Stimulated activated CD4-positive, alpha-beta T cell treated with anti-CD3 and anti-CD28 coated beads, Interleukin-15, amount 100 ng/mL, for 48 hours (primary cell): Measurements from ENCODE around the gene PTGIS.
"Not testable (repeated sequence)": the region's sequence is repeated elsewhere in the genome, so short reads cannot be mapped to it uniquely, and the experiment has no call there.

Source experiments
- DNase-seq, 2 donors: peaks; one replicate each; pipeline ENCODE4 v3.0.0-alpha.2; 2020; ENCODE audit warnings: low read depth in 2 of 2

Gene PTGIS

DNA sequence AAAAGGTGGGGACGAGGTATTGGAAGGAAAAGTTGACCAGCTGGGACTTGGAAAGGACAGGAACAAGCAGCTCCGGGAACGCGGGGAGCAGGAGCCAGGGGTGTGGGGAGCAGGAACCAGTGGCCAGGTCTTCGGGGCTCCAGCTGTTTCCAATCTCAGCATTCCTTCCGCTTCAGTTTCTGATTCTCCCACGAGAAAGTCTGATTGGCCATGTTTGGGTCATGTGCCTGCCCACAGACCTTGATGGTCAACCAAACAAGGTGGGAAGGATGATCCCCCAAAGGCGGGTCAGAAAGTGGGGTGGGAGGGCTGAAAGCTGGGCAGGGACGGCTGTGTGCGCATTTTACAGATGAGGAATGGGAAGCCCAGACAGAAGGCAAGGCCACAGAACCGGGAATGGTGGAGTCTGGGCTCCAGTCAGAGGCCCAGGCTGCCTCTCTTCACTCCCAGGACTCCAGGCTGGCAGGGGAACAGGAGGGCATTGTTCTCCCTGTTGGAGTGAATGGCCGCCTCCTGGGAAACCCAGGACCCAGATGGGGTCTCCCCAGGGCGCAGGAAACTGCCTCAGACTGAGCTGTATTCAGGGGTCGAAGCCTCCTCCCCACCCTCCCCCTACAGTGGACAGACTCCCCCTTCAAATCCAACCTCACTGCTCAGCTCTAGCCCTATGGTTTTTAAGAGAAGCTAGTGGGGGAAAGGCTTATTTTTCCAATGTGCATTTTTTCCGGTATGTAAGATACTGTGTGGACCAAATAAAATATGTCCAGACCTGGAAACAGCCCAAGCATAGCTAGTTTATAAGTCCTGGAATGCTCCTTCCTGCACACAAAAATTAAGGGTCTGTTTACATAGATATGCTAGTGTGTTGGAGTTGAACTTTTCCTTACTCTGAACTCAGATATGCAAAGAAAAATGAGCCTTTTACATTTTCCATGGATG is 12.2 kb upstream of the PTGIS start:
- no peak for DNase-seq

DNA sequence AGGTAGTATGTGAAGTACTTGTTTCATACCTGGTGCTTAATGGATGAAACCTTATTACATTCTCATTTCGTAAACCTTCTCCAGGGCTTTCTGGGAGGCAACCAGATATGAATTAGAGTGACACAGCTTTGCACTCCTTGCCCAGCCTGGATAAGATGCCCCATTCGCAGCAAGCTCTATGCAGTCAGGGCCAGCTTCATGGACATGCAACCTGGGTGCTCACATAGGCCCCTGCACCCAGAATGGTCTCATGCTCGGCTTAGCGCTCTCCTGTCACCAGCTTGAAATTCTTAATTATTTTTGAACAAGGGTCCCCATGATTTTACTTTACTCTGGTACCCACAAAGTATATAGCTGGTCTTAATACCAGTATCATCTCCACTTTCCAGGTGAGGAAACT is 11.3 kb upstream of the PTGIS start:
- DNase-seq: no peak

DNA sequence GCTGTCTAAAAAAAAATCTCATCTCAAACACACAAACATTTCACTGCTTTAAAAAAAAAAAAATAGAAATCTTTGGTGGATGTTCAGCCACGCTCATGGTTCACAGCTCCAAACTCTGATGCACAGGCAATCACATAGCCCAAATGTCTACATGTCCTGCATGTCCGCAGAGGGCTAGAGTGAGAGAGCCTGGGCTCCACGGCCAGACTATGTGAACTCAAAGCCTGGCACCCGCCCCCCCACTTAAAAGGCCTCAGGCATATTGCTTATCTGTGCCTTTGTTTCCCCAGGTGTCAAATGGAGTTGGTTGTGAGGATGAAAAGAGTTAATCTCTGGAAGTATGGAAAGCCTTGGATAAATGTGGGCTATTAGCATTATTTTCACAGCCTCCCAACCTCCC is 10.5 kb upstream of the PTGIS start:
- DNase-seq: no peak

DNA sequence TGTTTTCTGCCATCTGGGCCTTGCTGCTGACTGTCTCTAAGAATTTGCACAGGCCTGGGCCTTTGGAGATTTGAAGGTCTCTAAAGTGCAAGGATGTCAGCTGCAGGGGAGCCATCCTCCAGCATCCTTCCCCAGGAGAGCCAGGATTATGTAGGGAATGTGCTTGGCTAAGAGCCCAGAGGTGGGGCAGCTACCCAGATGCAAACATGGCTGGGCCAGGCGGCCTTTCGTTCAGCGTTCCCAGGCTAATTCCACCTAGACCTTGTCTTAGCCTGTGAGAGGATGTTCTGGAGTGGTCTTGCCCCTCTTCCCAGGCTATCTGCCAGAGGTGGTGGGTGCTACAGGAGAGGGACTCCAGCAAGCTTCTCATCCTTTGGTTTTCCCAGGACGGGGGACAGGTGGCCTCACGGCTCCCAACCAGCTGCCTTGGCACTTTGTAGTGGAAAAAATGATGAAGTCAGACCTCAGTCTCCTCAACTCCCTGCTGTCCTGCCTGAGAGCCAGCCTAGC is 7.7 kb upstream of the PTGIS start:
- no peak for DNase-seq

DNA sequence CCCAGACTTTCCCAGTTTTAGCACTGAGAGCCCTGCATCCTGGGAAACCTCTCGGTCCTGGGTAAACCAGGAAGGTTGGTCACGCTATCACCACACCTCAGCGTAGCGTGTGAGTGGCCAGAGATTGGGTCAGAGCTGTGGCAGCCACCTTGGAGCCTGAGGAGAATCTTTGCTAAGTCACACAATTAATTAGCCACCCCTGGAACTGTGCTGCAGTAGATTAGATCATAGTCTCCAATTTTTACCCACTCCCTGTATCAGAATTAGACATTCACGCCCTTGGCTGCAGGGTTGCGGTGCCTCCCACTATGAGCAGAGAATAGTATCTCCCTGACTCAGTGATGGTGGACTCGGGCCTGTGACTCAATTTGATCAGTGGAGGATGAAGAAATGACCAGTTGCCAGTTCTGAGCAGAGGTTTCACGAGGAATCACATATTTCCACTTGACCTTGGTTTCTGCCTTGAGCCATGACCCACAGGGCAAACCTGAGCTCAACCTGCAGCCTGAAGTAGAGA is 6.0 kb upstream of the PTGIS start:
- no peak for DNase-seq

DNA sequence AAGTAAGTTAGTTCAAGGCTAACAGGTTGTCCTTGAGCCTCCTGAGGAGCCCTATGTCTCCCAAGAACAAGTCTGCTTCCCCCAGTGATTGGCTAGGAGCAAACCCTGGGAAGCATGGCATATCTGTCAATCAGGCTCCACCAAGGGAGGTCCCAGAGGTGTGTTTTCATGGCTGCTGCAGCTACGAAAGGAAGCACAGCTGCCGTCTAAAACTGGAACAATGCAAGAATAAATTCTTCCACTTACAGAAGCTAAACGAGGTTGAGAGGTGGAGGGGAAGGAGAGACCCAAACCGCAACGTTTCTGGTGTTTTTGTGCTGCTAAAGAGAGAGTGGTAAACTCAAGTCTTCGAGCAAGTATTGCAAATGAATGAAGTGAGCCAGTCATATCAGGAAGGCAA is 4.9 kb upstream of the PTGIS start:
- no peak for DNase-seq

DNA sequence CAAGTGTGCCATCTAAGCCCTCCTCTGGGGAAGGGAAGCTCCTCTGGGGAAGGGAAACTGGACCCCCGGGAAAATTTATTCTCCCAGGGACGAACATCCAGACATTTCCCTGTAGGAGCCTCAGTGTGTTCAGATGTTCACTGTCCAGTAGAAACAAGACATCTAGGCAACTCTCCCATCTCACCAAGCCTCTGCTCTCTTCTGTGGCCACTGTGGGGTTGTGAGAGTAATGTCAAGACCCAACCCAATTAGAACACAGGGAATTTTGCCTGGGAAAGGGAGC is 3.6 kb upstream of the PTGIS start:
- no peak for DNase-seq

DNA sequence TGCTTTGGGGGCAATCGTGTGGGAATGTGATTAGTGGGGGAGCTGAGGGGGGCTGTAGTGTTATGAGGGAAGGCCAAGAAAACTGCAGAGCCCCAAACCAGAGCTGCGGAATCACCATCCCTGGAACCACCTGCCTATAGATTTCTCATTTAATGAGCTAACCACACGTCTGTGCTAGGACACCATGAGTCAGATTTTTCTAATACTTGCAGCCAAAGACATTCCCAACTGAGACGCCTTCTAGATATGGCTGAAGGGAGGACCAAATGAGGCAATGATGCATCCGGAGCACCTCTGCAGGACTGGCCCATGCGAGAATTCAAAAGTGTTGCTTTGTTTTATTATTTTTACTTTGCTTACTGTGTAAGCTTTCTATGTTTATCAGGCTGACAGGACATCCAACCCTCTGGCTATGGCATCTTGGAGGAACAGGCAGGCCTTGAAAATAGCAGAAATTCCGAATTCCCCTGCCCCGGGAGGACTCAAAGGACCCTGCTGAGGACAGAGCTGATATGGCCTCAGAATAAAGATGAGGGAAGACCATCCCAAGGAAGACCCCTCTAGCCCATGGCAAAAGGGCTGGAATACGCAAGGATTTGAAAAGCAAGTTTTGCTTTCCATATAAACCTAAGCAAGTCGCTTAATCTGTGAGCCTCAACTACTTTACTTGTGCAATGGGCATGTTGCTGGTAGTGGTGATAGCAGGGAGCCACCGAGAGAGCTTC is 3.1 kb upstream of the PTGIS start:
- DNase-seq: no peak

DNA sequence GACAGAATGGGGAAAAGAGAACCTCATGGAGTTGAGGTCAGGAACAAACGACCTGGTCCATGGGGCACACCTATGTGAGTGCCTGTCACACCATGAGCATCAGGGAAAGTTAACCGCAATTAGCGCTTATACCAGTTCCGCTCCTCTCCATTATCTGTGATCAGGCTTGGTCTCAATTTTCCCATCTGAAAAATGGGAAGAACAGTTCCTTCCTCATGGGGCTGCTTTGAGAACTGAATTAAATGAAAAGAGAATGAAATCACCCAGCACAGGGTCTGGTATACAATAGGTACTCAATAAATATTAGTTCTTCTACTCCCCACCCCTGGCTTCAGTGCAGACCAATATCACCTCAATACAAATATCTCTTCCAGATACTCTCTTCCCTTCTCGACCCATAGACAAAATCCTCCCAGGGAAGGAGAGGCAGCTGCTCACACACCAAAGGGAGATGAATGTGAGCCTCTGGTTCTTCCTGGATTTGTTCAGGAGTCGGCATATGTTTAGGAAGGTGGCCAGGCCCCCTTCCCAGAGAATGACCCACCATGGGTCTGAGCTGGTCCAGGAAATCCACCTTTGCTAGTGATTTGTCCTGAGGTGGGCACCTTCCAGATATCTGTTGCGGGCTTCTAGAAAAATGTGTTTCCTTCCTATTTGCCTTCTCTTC is 2.4 kb upstream of the PTGIS start:
- DNase-seq: no peak

DNA sequence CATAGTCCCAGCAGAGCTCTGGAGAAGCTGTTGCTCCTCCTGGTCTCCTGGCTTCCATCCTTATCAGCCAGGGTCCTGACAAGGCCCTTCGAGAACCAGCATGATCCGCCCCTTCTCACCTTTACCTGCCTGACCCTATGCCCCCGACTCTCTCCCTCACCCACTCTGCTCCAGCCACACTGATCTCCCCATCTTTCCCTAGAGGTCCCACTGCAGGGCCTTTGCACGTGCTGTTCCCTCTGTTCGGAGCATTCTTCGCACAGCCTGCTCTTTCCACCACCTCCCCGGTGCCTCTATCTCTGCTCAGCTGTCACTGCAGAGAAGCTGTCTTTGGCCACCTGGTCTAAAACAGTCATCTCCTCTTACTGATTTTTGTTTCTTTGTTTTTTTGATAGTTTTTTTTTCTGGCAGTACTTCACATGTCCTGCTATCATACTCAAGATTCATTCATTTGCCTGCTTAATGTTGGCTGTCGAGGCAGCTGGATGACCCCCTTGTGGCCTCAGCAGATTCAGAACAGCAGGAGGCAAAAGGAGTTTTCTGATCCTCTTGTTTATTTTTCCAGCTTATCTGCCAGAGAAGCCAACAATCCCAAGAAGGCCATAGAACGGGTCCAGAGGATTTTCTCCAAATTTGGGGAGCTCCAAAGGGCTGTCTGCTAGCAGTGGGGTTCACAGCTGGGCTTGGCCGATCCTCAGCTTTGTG is 1.6 kb upstream of the PTGIS start:
- DNase-seq: no peak

DNA sequence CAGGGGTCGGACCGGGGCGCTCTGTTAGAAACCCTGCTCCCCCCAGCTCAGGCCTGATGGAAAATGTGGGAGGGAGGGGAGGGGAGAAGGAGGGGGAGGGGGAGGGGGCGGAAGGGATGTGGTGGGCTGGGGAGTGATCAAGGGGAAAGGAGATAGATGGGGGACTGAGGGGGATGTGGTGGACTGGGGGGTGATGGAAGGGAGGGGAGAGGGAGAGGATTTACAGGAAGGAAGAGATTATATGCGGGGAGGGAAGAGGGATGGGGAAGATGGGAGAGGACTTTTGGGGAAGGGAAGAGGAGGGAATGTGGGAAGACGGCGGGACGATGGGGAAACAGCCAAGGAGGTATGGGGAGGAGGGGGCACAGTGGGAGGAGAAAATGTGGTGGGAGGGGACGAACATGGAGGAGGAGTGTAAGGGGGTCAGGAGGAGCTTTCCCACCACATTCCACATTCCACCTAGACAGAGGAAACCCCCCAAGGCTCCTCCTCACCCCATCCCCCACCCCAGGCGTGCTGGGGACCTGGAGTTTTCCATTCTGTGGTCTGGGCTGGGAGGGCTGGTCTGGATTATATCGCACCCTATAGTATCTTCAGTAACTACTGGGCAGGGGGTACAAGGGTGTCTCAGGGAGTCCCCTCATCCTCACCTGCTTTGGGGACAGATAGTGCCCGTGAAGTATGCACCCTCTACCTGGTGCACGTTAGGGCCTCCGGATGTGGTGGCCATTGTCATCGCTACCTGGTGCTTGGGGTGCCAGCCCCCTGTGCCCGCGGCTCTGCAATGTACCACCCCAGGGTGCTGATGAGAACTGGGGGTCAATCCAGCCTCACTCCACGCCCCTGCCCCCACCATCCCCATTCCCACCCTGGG is 578 bp upstream of the PTGIS start:
- no peak for DNase-seq

DNA sequence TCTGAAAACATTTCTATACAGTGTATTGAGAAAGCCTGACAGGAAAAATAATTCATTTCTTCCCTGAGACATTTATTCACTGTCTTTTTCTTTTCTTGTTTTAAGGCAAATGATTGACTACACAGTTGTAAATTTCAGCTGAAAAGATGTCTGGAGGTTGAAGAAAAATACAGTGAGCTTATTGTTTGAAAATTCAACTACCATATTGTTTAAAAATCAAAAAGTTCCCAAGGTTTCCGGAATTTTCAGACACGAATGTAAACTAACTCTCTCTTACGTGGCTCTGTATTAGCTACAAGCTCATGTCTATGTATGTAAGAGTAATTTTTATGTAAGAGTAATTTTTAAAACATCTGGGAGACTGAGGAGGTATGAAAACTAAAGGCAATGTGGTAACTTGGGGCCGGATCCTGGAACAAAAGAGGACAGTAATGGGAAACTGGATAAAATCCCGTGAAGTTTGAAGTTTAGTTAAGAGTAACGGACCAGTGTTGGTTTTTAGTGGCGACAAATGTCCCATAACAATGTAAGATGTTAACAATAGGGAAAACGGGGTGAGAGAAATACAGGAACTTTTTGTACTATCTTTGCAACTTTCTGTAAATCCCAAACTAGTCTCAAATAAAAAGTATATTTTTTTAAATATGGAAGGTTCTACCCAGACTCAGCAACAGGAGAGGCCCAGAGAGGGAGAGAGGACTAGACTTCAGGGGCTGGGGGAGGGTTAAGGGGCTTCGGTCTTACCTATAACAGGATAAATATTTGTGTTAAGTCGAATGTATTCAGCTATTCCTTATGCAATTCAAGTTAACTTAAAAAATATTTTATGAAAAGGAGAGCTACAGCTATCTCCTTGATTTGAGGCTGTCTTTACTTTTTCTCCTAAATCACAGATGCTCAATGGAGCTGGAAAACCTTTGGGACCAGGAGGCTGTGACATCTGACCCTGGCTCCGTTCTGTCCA is 1.3 kb downstream of the PTGIS start:
- no peak for DNase-seq

DNA sequence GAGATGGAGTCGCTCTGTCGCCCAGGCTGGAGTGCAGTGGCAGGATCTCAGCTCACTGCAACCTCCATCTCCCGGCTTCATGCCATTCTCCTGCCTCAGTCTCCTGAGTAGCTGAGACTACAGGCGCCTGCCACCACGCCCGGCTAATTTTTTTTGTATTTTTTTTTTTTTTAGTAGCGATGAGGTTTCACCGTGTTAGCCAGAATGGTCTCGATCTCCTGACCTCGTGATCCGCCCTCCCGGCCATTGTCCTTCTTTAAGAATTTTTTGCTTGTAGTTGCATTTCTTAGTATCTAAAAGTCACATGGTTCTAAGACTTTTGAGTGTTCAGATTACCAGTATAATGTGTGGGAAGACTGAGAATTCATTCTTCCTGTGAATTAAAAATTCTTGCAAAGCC is 2.9 kb downstream of the PTGIS start:
- DNase-seq: not testable (repeated sequence)

DNA sequence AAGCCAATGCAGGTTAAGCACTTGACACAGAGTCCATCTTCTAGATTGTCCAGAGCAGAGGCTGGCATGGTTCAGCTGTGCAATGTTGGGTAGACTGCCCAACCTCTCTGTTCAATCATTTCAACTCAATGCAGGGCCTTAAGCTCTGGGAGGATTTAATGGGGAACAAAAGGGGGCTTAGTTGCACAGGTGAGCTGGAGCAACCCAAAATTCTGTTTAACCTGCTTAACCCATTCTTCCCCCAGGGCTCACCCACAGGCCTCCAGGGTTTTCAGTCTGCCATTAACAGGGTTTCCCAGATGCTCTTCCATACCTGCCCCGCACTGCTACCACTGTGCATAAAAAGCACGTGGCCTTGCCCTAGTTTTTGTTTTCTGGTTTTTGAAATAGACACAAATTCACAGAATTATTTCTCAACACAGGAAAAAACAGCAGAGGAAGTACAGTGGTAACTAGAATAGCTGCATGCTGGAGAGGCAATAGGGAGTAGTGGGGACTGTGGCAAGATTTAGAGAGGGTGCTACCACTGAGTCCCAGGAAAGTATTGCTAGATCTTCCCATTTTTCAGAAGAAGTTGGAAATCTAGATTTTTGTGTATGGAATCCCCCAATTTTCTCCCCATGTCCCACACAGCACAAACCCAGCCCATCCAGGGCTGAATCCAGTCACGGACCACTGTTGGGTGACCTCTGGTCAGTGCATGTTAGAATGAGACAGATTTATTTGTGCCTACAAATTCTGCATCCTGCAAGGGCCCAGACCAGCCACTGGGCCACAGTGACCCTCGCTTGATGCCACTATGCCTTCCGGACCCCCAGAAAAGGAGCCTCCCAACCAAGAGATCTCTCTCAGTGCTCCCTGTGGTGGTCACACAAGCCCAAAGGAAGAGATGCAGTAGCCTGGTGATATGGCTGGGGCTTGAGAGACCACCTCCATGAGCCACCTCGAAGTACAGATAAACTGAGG is 4.6 kb downstream of the PTGIS start:
- no peak for DNase-seq

DNA sequence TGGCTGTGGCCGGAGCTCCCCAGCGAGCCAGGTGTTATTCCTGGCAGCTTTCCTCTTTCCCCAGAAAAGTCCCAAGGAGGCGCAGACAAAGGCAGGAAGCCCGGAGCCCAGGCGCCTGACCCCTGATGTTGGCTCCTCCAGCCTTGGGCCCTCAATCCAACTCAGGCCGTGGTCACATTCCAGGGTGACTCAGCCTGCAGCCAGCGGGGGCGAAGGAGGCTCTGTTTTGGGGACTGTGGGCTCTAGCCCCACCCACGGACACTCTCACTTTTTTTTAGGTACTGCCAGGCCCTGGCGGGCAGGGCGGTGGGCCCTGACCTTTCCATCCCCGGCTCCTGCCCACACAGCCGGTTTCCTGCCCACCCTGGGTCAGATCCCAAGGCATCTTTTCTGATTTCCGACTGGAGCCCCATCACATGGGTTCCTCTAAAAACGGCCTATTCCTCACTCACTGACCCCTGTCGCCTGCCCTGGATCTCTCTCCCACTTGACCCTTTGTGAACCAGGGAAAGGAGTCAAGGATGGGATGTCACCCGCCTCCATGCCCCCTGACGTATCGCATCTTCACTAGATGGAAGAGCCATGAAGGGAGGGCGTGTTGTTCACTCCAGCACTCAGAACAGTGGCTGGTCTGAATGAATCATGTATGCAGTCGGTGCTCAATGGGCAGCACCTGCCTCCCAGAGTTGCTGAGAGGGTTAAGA is 5.5 kb downstream of the PTGIS start:
- no peak for DNase-seq

DNA sequence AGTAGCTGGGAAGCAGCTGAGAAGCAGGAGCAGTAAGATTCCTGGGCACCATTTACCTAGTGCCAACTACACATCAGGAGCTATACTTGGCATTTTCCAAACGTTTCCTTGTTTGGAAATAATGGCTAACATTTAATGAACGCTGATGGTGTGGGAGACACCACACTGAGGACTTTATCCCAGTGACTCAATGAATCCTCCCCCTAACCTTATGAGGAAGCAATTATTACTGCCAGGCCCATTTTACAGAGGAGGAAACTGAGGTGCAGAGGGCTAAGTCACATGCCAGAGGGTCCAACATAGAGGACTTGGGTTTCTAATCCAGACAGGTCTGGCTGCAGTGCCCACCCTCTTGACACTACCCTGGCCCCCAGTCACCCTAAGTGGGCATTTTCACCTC is 6.1 kb downstream of the PTGIS start:
- no peak for DNase-seq

DNA sequence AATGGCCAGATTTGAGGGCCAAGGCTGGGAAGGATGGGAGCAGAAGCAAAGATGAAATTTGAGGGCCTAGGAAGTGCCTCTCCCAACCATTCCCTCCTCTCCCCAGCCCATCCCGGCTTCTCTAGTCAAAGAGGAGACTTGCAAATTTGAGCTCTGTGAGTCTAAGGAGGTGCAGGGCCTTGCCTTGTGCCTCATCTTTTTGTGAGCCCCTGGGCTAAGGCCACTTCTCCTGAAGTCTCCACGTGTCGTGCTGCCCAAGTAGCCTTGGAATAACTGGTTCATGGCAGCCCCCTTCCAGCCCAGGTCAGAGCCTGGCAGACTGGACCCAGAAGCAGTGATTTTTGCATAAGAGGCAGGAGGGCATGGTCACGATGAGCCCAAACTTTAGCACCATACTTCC is 6.7 kb downstream of the PTGIS start:
- no peak for DNase-seq

DNA sequence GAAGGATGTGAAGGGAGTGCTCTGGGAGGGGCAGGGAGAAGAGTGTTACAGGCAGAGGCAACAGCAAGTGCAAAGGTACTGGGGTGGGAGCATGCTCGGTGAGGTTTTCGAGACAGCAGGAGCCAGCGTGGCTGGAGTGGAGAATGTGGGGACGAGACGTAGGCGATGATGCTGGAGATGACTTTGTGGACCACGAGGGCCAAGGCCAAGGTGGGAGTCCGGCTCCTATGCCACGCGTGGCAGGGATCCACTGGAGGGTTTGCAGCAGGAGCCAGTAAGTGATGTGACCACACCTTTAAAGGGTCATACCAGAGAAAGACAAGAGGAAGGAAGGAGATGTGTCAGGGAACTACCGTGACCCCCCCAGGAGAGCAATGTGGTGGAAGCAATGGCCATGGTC is 7.3 kb downstream of the PTGIS start:
- DNase-seq: no peak
